ENCODE measurements around the gene EHD4.

Gene EHD4

GRCh38 chr15:41987246-41987924, 15.0 kb upstream of the EHD4 start:
- Histone ChIP-seq H3K4me1 (ENCODE audit: control insufficient read depth, insufficient read depth, low read length, poor library complexity, severe bottlenecking) (no peaks in the 10 kb centered on the region), H3K4me3 (ENCODE audit: extremely low read depth, insufficient read depth, low read length, poor library complexity, severe bottlenecking) (no peak overlapping the region), H3K36me3 (ENCODE audit: control insufficient read depth, insufficient read depth, low read length) (no peaks in the 10 kb centered on the region), H3K27ac (ENCODE audit: low read depth, low read length, severe bottlenecking) (no peak overlapping the region), H3K9me3 (ENCODE audit: control insufficient read depth, low read length) (no peaks in the 10 kb centered on the region)
- 91 to 98% methylated on average over 6 to 11 of the region's 17 CpGs for WGBS, 2 experiments (ENCODE audit: insufficient coverage in 2 of 2)

DNA sequence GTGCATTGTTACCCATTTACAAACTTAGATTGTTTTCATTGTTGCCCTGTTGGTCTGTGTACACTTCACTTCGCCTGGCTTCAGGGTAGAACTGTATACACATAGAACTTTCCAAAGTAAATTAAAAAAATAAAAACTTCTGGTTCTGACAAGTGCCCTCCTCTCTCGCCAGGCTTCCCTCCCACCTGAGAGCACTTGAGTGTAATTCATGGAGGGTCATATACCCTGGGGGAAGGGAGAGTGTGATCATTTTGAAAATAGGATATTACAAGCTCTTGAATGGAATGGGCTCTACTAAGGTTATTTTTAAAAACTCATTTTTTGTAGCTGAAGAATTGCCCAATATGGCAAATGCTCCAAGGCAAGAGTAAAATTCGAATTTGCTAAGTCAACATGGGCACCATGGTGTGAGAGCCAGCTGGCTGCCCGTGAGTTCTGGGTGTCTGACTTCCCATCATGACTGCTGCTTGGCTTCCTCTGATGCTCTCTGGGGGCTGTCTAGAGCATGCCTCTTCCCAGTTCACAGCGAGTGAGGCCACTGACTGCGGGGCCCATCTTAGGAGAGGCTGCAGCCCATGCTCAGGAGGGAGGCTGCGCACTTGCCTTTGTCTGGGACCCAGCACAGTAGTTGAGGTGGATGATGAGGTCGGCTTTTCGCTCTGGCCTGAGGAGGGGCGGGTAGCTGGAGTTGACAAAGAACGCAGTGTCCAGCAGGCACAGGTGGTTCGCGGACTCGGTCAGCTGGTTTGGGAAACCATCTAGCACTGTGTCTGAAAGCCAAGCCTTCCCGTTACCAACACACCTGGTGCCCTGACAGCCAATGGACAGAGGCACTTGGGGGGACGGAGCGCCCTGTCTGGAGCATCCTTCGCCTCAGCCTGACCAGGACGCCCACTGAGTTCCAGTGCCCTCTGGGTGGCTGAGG, 13.1 kb upstream of the EHD4 start:
- Histone ChIP-seq H3K4me3 (ENCODE audit: extremely low read depth, insufficient read depth, low read length, poor library complexity, severe bottlenecking) (no peak overlapping the region), H3K27ac (ENCODE audit: low read depth, low read length, severe bottlenecking) (no peak overlapping the region), H3K4me1 (ENCODE audit: control insufficient read depth, insufficient read depth, low read length, poor library complexity, severe bottlenecking) (peaks cover 3% of the 10 kb centered on the region), H3K36me3 (ENCODE audit: control insufficient read depth, insufficient read depth, low read length) (no peaks in the 10 kb centered on the region), H3K9me3 (ENCODE audit: control insufficient read depth, low read length) (no peaks in the 10 kb centered on the region)
- WGBS, 2 experiments (ENCODE audit: insufficient coverage in 2 of 2): 86 to 91% methylated on average over 16 to 18 of the region's 19 CpGs

DNA sequence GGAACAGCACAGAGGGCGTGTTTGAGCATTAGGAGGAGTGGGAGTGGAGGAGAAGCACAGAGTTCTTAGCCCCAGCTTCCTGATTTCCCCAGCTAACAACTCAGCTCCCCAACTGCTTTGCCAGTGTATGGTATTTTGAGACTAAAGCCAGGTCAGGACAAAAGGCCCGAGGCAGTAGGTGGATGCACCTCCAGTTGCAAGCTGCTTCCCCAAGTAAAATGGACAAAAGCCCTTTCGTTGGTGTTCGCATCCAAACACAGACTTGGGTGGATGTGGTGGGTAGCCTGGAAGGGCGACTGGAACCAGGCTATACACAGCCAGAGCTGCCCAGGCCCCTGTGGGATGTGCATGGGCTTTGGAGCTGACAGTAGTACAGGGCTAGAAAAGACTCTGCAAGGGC, 12.3 kb upstream of the EHD4 start:
- Histone ChIP-seq H3K36me3 (ENCODE audit: control insufficient read depth, insufficient read depth, low read length) (no peaks in the 10 kb centered on the region), H3K4me3 (ENCODE audit: extremely low read depth, insufficient read depth, low read length, poor library complexity, severe bottlenecking) (no peak overlapping the region), H3K9me3 (ENCODE audit: control insufficient read depth, low read length) (no peaks in the 10 kb centered on the region), H3K27ac (ENCODE audit: low read depth, low read length, severe bottlenecking) (no peak overlapping the region), H3K4me1 (ENCODE audit: control insufficient read depth, insufficient read depth, low read length, poor library complexity, severe bottlenecking) (peaks cover 3% of the 10 kb centered on the region)
- 81 to 95% methylated on average over 5 of the region's 5 CpGs for WGBS, 2 experiments (ENCODE audit: insufficient coverage in 2 of 2)

DNA sequence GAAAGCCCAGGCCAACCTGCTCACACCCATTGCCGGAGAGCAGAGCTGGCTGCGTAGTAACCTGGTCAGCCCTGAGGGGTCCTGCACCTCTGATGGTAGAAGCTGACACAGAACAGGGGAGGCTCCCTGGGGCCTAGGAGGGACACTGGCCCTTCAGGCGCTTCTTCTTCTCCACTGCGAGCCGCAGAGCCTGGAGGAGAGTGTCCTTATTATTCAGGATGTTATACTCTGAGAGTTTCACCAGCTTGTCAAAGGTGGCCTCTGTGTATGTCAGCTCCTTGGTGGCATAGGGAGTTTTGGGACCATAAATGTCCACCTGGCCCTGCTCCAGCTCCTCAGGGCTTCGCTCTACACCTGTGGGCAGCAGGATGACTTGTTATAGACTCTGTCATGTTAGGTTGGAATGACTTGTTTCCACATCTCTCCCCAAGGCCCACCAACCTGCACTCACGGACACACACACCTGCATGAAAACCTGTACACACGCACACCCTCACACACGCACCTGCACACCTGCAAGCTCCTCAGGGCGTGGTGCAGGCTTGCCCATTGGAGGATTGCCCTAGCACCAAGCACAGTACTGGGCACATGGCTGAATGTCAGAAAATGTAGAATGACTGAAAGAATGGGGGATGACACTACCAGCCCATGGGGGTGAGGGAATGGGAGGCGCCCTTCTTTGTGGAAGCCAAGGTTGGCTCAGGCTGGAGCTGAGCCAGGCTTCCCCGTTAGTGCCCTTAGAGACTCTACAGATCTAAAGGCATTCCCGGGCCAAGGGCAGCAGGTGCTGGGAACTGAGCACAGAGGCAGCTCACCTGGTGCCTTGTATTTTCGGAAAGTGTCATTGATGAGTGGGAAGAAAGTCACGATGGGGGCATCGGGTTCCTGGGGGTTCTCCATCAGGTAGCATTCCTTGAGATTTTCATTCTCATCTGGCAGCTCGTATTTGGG, 11.5 kb upstream of the EHD4 start:
- 92 to 94% methylated on average over 9 to 13 of the region's 17 CpGs for WGBS, 2 experiments (ENCODE audit: insufficient coverage in 2 of 2)
- H3K27ac ChIP-seq (ENCODE audit: low read depth, low read length, severe bottlenecking): no peak overlapping the region
- no peaks in the 10 kb centered on the region for H3K36me3 ChIP-seq (ENCODE audit: control insufficient read depth, insufficient read depth, low read length)

GRCh38 chr15:41983221-41983620, 10.9 kb upstream of the EHD4 start:
- Histone ChIP-seq H3K4me1 (ENCODE audit: control insufficient read depth, insufficient read depth, low read length, poor library complexity, severe bottlenecking) (peaks cover 3% of the 10 kb centered on the region), H3K27ac (ENCODE audit: low read depth, low read length, severe bottlenecking) (no peak overlapping the region), H3K4me3 (ENCODE audit: extremely low read depth, insufficient read depth, low read length, poor library complexity, severe bottlenecking) (no peak overlapping the region), H3K9me3 (ENCODE audit: control insufficient read depth, low read length) (no peaks in the 10 kb centered on the region), H3K36me3 (ENCODE audit: control insufficient read depth, insufficient read depth, low read length) (no peaks in the 10 kb centered on the region)
- 81 to 83% methylated on average over 5 to 6 of the region's 7 CpGs for WGBS, 2 experiments (ENCODE audit: insufficient coverage in 2 of 2)

More for the DNA sequence above, 11.5 kb upstream of the EHD4 start:
- Histone ChIP-seq H3K9me3 (ENCODE audit: control insufficient read depth, low read length) (no peaks in the 10 kb centered on the region), H3K4me3 (ENCODE audit: extremely low read depth, insufficient read depth, low read length, poor library complexity, severe bottlenecking) (no peak overlapping the region), H3K4me1 (ENCODE audit: control insufficient read depth, insufficient read depth, low read length, poor library complexity, severe bottlenecking) (peaks cover 3% of the 10 kb centered on the region)

DNA sequence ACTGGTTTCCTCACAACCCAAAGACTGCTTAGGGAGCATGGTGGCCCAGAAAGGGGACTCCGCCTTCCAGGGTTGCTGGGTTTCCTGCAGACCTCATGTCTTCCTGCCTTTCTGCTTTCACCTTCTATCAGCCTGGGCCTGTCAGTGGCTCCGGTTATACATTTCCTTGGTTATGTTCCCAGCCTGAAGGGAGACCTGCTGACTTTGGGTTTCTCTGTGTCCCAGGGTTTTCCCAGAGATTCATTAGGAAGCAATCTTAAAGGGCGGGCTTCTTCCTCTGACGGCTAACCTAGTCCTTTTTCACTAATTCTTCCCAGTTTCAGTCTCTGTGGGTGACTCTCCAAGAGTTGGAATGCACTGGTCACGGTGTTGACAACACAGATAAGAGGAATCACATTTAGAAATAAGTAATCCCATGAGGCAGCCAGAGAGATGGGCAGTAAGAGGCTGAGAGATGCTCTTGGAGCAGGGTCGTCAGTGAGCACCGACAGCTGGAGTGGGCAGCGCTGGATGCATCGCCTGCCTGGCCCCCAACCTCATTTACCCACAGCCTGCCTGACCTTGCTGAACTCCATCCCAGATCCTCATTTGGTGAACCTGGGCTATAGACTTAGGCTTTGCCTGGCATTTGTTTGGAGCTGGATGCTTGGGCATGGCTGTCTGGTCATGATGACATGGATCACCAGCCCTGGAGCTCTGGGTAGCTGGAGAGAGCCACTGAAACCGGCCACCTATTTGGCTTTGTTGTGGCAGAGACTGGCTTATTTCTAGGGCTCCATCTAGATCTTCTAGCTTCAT, 10.0 kb upstream of the EHD4 start:
- 92 to 96% methylated on average over 7 to 10 of the region's 10 CpGs for WGBS, 2 experiments (ENCODE audit: insufficient coverage in 2 of 2)
- H3K4me1 ChIP-seq (ENCODE audit: control insufficient read depth, insufficient read depth, low read length, poor library complexity, severe bottlenecking): peaks cover 3% of the 10 kb centered on the region
- H3K36me3 ChIP-seq (ENCODE audit: control insufficient read depth, insufficient read depth, low read length): no peaks in the 10 kb centered on the region
- H3K9me3 ChIP-seq (ENCODE audit: control insufficient read depth, low read length): no peaks in the 10 kb centered on the region
- no peak overlapping the region for H3K4me3 ChIP-seq (ENCODE audit: extremely low read depth, insufficient read depth, low read length, poor library complexity, severe bottlenecking)
- no peak overlapping the region for H3K27ac ChIP-seq (ENCODE audit: low read depth, low read length, severe bottlenecking)

DNA sequence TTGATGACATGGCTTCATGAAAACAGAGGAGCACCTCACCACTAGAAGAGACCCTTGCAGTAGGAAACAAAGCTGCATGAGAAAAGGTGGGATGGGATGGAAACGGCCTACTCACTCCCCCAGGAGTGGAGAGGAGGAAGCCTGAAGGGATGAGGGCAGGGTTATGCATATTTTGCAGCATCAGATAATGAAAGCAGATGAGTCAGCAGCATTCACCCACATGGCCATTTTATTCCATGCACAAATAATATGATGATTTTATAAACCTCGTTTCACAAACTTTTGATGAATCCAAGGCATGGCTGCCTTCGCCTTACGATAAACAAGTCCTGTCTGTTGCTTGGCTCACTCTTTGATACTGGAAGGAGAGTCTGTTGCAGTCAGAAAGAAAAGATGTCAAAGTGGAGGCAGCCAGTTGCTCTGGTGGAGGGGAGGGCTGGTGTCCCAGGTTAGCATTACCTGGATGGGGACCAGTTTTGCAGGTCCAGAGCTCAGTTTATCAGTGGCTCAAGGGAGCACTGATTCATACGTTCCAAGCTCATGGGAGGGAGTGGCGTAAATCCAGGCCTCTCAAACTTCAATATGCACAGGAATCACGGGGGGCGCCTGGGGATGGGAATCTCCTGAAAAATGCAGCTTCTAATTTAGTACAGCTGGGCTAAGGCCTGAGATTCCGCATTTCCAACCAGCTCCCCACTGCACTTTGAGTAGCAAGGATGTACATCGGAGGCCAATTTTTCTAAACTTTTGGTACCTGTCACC, 9.2 kb upstream of the EHD4 start:
- WGBS, 2 experiments (ENCODE audit: insufficient coverage in 2 of 2): 92 to 97% methylated on average over 9 to 10 of the region's 10 CpGs
- Histone ChIP-seq H3K4me3 (ENCODE audit: extremely low read depth, insufficient read depth, low read length, poor library complexity, severe bottlenecking) (no peak overlapping the region), H3K27ac (ENCODE audit: low read depth, low read length, severe bottlenecking) (no peak overlapping the region), H3K4me1 (ENCODE audit: control insufficient read depth, insufficient read depth, low read length, poor library complexity, severe bottlenecking) (peaks cover 3% of the 10 kb centered on the region), H3K9me3 (ENCODE audit: control insufficient read depth, low read length) (no peaks in the 10 kb centered on the region), H3K36me3 (ENCODE audit: control insufficient read depth, insufficient read depth, low read length) (no peaks in the 10 kb centered on the region)

DNA sequence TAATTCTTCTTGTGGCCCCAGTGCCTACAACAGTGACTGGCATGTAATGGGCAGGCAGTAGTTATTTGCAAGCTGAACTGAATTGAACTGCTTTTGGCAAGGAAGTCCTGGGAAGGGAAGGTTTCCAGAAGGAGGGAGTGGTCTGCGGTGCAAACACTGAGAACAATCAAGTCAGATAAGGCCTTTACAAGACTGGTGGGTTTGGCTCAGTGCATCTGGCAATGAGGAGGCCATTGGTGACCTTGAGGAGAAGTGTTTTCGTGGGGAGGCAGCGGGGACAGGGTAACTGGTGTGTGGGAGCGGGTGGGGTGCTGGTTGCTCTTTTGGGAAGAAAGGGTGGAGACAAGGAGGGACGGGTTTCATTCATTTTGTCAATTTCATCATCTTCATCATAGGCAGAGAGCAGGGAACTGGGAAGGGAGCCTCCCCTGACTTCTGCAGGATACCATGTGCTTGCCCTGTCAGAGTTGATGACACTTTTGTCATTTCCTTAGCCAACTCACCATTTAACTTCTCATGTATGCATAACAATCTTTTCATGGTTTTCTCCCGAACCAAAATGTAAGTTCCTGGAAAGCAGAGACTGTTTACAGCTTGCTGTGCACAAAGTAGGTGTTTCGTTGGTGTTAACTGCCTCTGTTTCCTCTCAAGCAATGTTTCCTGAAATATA, 8.4 kb upstream of the EHD4 start:
- H3K4me3 ChIP-seq (ENCODE audit: extremely low read depth, insufficient read depth, low read length, poor library complexity, severe bottlenecking): no peak overlapping the region
- no peaks in the 10 kb centered on the region for H3K9me3 ChIP-seq (ENCODE audit: control insufficient read depth, low read length)
- H3K4me1 ChIP-seq (ENCODE audit: control insufficient read depth, insufficient read depth, low read length, poor library complexity, severe bottlenecking): peaks cover 3% of the 10 kb centered on the region
- WGBS, 2 experiments (ENCODE audit: insufficient coverage in 2 of 2): 81 to 90% methylated on average over 6 of the region's 7 CpGs
- no peak overlapping the region for H3K27ac ChIP-seq (ENCODE audit: low read depth, low read length, severe bottlenecking)
- no peaks in the 10 kb centered on the region for H3K36me3 ChIP-seq (ENCODE audit: control insufficient read depth, insufficient read depth, low read length)

All from mesodermal cell (in vitro differentiated cells).